ENCODE measurements around the gene HOXB6.

HOXB6 gene

GRCh38 chr17:48568499-48569239, 36.1 kb downstream of the HOXB6 start:
- DNase-seq (ENCODE audit: low spot score) (no peak), FAIRE-seq (no peak)

GRCh38 chr17:48567646-48568354, 37.0 kb downstream of the HOXB6 start:
- FAIRE-seq, result no peak
- no peak for DNase-seq (ENCODE audit: low spot score)

- FAIRE-seq (no peak), DNase-seq (ENCODE audit: low spot score) (no peak)
Observed at GRCh38 chr17:48567209-48567608, 37.6 kb downstream of the HOXB6 start.

- no peak for DNase-seq (ENCODE audit: low spot score)
- no peak for FAIRE-seq
Observed at GRCh38 chr17:48566717-48567116, 38.1 kb downstream of the HOXB6 start.

GRCh38 chr17:48565925-48566710, 38.7 kb downstream of the HOXB6 start:
- DNase-seq (ENCODE audit: low spot score), result no peak
- no peak for FAIRE-seq

GRCh38 chr17:48565022-48565554, 39.7 kb downstream of the HOXB6 start:
- DNase-seq (ENCODE audit: low spot score), result no peak
- FAIRE-seq, result no peak

- DNase-seq (ENCODE audit: low spot score) (no peak), FAIRE-seq (no peak)
Observed at GRCh38 chr17:48564188-48565021, 40.4 kb downstream of the HOXB6 start.

- DNase-seq (ENCODE audit: low spot score), result no peak
- no peak for FAIRE-seq
Observed at GRCh38 chr17:48563867-48564187, 41.0 kb downstream of the HOXB6 start.

- FAIRE-seq (no peak), DNase-seq (ENCODE audit: low spot score) (no peak)
Observed at GRCh38 chr17:48563385-48563838, 41.4 kb downstream of the HOXB6 start.

- no peak for FAIRE-seq
- no peak for DNase-seq (ENCODE audit: low spot score)
Observed at GRCh38 chr17:48562934-48563333, 41.9 kb downstream of the HOXB6 start.

- FAIRE-seq, result no peak
- DNase-seq (ENCODE audit: low spot score), result no peak
Observed at GRCh38 chr17:48561884-48562810, 42.6 kb downstream of the HOXB6 start.

- DNase-seq (ENCODE audit: low spot score) (no peak), FAIRE-seq (no peak)
Observed at GRCh38 chr17:48559840-48560817, 44.7 kb downstream of the HOXB6 start.

GRCh38 chr17:48559122-48559839, 45.5 kb downstream of the HOXB6 start:
- FAIRE-seq (no peak), DNase-seq (ENCODE audit: low spot score) (no peak)

GRCh38 chr17:48558831-48559121, 46.0 kb downstream of the HOXB6 start:
- no peak for FAIRE-seq
- no peak for DNase-seq (ENCODE audit: low spot score)

GRCh38 chr17:48558057-48558830, 46.5 kb downstream of the HOXB6 start:
- DNase-seq (ENCODE audit: low spot score), result no peak
- FAIRE-seq, result no peak

GRCh38 chr17:48556576-48557401, 48.0 kb downstream of the HOXB6 start:
- FAIRE-seq, result no peak

GRCh38 chr17:48556229-48556575, 48.6 kb downstream of the HOXB6 start:
- FAIRE-seq (no peak), DNase-seq (ENCODE audit: low spot score) (no peak)

More at GRCh38 chr17:48556576-48557401, 48.0 kb downstream of the HOXB6 start:
- DNase-seq (ENCODE audit: low spot score), result no peak
